Activated T-cell treated with anti-CD3 and anti-CD28 coated beads, Interleukin-2, amount 50 U/mL, for 24 hours (primary cell): Measurements from ENCODE around the gene NEK6.

Experiments used
- DNase-seq: peaks from one replicate; pipeline ENCODE4 v3.0.0-alpha.2; 2020
- H3K27ac Mint-ChIP-seq: 2 replicates; pipeline ENCODE4 v1.8.0; 2020; ENCODE audit warnings: mild to moderate bottlenecking, mixed read lengths
- H3K27me3 Mint-ChIP-seq: 2 replicates; pipeline ENCODE4 v1.8.0; 2020; ENCODE audit warnings: mixed read lengths
- H3K36me3 Mint-ChIP-seq: 2 replicates; pipeline ENCODE4 v1.8.0; 2020; ENCODE audit warnings: low read depth, mixed read lengths
- H3K4me1 Mint-ChIP-seq: 2 replicates; pipeline ENCODE4 v1.8.0; 2020; ENCODE audit warnings: low read depth, mixed read lengths
- H3K4me3 Mint-ChIP-seq: 2 replicates; pipeline ENCODE4 v1.8.0; 2020; ENCODE audit warnings: mild to moderate bottlenecking, moderate library complexity, mixed read lengths
- H3K9me3 Mint-ChIP-seq: 2 replicates; pipeline ENCODE4 v1.8.0; 2020; ENCODE audit warnings: mixed read lengths

NEK6 gene

GRCh38 chr9:124286292-124286931 is 28.7 kb downstream of the NEK6 start:
- Mint-ChIP-seq H3K9me3 (no peaks in the 10 kb centered on the region), H3K4me3 (peak overlapping the region; percentile 75), H3K27me3 (no peaks in the 10 kb centered on the region), H3K27ac (peak overlapping the region; percentile 99), H3K4me1 (peaks cover 61% of the 10 kb centered on the region), H3K36me3 (no peaks in the 10 kb centered on the region)
- DNase-seq: peak; percentile 80

DNA sequence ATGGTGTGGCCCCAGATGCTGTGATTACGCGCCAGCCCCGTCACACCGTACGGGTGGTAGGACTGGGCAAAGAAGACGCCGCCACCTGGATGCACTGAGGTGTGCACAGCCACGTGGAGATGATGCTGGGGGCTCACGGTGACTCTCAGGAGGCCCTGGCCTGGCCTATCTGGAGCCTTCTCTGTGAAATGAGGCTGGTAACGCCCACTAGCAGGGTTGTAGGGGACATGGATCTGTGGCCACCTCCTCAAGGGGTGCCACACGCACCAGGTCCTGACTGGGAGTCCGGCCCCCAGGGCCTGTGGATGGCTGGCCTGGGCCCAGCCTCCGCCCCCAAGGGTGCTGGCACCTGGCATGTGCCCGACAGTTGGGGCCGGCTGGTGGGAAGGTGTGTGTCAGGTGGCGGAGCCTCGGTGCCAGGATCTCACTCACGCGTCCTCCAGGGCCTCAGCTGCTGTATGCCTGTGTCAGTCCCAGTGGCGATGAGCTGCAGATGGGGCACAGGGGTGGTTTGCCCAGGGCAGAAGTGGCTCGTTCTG is 32.4 kb downstream of the NEK6 start:
- H3K4me3 Mint-ChIP-seq: no peak overlapping the region
- no peak for DNase-seq
- H3K4me1 Mint-ChIP-seq: peaks cover 74% of the 10 kb centered on the region
- H3K36me3 Mint-ChIP-seq: peaks cover 2% of the 10 kb centered on the region
- no peaks in the 10 kb centered on the region for H3K27me3 Mint-ChIP-seq
- H3K9me3 Mint-ChIP-seq: no peaks in the 10 kb centered on the region
- no peak overlapping the region for H3K27ac Mint-ChIP-seq

GRCh38 chr9:124290743-124291554 is 33.2 kb downstream of the NEK6 start:
- DNase-seq: no peak
- H3K9me3 Mint-ChIP-seq: no peaks in the 10 kb centered on the region
- H3K4me3 Mint-ChIP-seq: peak overlapping the region; percentile 71
- H3K27me3 Mint-ChIP-seq: no peaks in the 10 kb centered on the region
- peaks cover 72% of the 10 kb centered on the region for H3K4me1 Mint-ChIP-seq
- peaks cover 2% of the 10 kb centered on the region for H3K36me3 Mint-ChIP-seq
- H3K27ac Mint-ChIP-seq: peak overlapping the region; percentile 84

DNA sequence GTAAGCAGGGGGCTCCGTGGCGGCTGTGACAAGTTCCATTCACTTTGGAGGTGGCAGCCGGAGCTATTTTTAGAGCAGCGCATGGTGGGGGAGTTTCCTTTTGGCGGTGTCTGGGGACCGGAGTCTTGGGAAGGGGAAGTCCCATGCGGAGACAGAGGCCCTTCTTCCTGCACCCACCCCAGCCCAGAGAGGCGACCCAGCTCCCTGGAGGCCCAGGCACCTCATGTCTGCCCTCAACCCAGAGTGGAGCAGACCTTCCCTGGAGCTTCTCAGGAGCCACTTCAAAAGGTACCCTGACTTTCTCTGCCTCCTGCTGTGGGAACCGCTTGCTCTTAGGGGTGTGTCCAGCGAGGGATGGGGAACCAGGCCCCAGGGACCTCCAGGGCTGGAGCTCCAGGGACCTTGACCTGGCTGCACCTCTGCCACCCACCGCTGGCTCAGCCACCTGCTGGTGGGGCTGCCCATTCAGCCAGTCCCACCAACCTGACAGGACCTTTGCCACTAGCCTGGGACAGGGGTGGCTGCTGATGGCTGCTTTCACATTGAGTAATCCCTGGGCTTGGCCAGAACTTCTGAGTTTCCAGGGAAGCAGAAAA is 34.1 kb downstream of the NEK6 start:
- H3K9me3 Mint-ChIP-seq: no peaks in the 10 kb centered on the region
- DNase-seq: peak; percentile 65
- peaks cover 62% of the 10 kb centered on the region for H3K4me1 Mint-ChIP-seq
- H3K36me3 Mint-ChIP-seq: peaks cover 2% of the 10 kb centered on the region
- H3K4me3 Mint-ChIP-seq: peak overlapping the region; percentile 71
- H3K27me3 Mint-ChIP-seq: no peaks in the 10 kb centered on the region
- peak overlapping the region; percentile 84 for H3K27ac Mint-ChIP-seq

GRCh38 chr9:124292696-124293593 is 35.2 kb downstream of the NEK6 start:
- DNase-seq: no peak
- H3K27ac Mint-ChIP-seq: peak overlapping the region; percentile 84
- peaks cover 52% of the 10 kb centered on the region for H3K4me1 Mint-ChIP-seq
- H3K4me3 Mint-ChIP-seq: peak overlapping the region; percentile 71
- no peaks in the 10 kb centered on the region for H3K9me3 Mint-ChIP-seq
- H3K27me3 Mint-ChIP-seq: no peaks in the 10 kb centered on the region
- peaks cover 2% of the 10 kb centered on the region for H3K36me3 Mint-ChIP-seq

DNA sequence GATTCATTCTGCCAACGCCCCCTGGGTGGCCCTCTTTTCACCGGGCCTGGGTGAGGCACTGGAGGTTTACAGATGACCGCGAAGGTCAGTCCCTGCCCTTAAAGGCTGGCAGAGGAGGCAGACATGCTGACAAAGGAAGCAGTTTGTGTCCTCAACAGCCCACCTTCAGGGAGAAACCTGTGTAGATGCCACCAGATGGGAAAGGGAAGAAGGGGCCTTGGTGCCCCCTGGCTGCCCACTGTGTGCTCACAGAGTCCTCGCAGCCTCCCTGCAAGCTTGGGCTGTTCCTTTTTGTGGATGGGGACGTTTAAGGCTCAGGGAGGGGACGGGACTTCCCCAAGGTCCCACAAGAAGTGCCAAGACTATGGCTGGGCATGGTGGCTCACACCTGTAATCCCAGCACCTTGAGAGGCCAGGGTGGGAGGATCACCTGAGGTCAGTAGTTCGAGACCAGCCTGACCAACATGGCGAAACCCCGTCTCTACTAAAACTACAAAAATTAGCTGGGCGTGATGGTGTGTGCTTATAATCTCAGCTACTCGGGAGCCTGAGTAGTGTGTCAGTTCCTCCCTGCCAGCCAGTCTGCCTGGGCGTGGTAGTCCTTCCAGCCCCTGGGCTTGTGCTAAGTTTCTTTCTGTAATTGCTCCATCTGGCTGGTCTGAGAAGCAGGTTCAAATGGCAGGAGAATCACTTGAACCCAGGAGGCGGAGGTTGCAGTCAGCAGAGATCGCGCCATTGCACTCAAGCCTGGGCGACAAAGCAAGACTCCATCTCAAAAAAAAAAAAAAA is 36.2 kb downstream of the NEK6 start:
- Mint-ChIP-seq H3K27me3 (no peaks in the 10 kb centered on the region), H3K4me3 (peak overlapping the region; percentile 71), H3K4me1 (peaks cover 46% of the 10 kb centered on the region), H3K9me3 (no peaks in the 10 kb centered on the region), H3K27ac (peak overlapping the region; percentile 8), H3K36me3 (peaks cover 2% of the 10 kb centered on the region)
- no peak for DNase-seq

DNA sequence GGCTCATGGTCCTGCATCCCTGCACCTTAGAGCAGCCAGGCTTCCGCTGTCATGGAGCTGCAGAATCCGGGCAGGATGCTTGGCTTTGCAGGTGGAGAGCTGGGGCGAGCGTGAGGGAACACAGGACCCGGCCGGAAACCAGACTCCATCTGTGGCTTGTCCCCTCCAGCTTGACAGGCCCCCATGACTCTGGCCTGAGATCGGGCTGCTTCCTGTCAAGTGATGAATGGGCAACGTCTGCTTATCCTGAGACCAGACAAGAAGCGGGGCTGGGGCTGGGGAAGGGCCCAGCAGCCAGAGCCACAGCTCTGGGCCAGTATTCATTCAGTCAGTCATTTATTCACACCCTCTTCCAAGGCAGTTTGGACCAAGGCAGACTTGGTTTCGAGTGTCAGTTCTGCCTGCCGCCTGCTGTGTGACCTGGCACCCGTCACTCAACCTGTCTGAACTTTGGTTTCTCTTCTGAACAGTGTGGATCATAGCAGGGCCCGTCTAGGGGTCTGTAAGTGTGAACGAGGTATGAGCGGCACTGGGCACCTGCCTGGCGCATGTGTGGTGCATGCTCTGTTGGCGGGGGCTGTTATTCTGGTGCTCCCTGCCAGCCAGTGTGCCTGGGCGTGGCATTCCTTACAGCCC is 37.5 kb downstream of the NEK6 start:
- Mint-ChIP-seq H3K27me3 (no peaks in the 10 kb centered on the region), H3K27ac (no peak overlapping the region), H3K4me3 (no peak overlapping the region), H3K9me3 (no peaks in the 10 kb centered on the region), H3K36me3 (peaks cover 2% of the 10 kb centered on the region), H3K4me1 (peaks cover 44% of the 10 kb centered on the region)
- DNase-seq: no peak

DNA sequence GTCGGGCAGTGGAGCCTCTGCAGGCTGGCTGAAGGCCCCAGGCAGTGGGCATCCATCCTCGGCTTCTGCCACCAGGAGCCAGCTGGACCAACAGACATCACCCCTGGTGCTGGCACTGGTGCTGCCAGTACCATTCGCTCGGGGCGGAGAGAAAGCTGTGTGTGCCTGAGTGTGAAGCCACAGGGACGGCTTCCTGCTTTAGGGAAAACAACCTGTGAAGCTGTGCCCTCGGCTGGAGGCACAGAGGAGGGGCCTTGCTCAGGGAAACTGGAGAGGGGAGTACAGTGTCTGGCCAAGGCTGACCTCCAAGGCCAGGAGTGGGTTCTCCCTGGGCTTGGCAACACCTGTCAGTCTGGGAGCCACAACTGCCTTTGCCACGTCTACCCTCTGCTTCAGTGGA is 38.3 kb downstream of the NEK6 start:
- H3K27ac Mint-ChIP-seq: no peak overlapping the region
- H3K36me3 Mint-ChIP-seq: peaks cover 2% of the 10 kb centered on the region
- peaks cover 39% of the 10 kb centered on the region for H3K4me1 Mint-ChIP-seq
- no peaks in the 10 kb centered on the region for H3K9me3 Mint-ChIP-seq
- H3K27me3 Mint-ChIP-seq: no peaks in the 10 kb centered on the region
- H3K4me3 Mint-ChIP-seq: no peak overlapping the region
- DNase-seq: no peak

- Mint-ChIP-seq H3K4me3 (no peak overlapping the region), H3K9me3 (no peaks in the 10 kb centered on the region), H3K27me3 (no peaks in the 10 kb centered on the region), H3K36me3 (peaks cover 2% of the 10 kb centered on the region), H3K4me1 (peaks cover 30% of the 10 kb centered on the region), H3K27ac (no peak overlapping the region)
- DNase-seq: no peak
These were observed 39.2 kb downstream of the NEK6 start for GRCh38 chr9:124296796-124297550.

DNA sequence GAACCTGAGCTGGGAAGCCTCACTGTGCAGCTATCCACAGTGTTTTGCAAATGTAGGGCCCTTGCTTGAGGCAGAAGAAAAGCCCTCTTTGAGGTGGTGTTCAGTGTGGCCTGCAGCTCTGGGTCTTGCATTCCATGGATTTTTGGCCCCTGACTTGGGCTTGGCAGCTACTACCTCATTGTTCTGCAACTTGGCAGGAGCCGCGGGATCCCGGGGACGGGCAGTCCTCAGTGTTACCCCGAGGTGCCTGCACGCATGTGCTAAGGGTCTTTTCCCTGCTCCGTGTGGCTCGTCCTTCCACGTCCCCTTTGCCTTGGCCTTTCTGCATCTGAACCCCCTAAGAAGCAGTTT is 39.8 kb downstream of the NEK6 start:
- no peak overlapping the region for H3K27ac Mint-ChIP-seq
- DNase-seq: no peak
- H3K27me3 Mint-ChIP-seq: no peaks in the 10 kb centered on the region
- no peak overlapping the region for H3K4me3 Mint-ChIP-seq
- peaks cover 3% of the 10 kb centered on the region for H3K36me3 Mint-ChIP-seq
- H3K9me3 Mint-ChIP-seq: no peaks in the 10 kb centered on the region
- peaks cover 24% of the 10 kb centered on the region for H3K4me1 Mint-ChIP-seq

DNA sequence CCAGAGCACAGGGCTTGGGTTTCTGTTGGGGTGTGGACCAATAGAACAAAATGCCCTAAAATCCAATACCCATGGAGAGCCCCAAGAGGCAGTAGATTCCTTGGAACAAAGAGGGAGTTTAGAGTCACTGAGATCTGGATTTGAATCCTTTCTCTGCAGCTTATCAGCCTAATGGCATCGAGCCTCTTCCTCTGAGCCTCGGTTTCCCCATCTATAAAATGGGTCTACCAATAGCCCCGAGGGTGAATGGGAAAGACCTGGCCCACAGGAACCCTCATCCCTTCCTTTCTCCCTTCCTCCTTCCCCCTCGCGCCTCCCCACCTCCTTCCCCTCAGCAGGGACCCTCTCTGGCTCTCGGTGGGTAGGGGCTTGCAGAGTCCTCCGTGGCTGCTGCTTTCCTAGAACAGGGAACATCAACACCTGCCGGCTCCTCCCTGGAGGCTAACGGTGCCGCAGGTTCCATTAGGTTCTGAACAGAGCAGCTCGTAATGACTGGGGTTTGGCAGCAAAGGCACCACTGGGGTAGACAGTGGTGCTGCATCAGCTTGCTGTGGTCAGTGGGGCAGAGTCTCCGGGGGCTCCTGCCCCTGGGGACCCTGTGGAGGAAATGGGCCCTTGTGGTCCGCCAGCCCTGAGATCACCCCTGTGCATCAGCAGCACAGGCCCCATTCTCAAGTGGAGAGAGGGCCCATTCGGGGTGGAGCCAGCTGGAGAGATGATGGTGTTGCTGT is 40.3 kb downstream of the NEK6 start:
- no peak for DNase-seq
- Mint-ChIP-seq H3K9me3 (no peaks in the 10 kb centered on the region), H3K36me3 (peaks cover 4% of the 10 kb centered on the region), H3K27ac (no peak overlapping the region), H3K4me1 (peaks cover 19% of the 10 kb centered on the region), H3K27me3 (no peaks in the 10 kb centered on the region), H3K4me3 (no peak overlapping the region)

GRCh38 chr9:124298646-124299235 is 41.0 kb downstream of the NEK6 start:
- Mint-ChIP-seq H3K27me3 (no peaks in the 10 kb centered on the region), H3K36me3 (peaks cover 8% of the 10 kb centered on the region), H3K9me3 (no peaks in the 10 kb centered on the region), H3K27ac (no peak overlapping the region), H3K4me3 (no peak overlapping the region), H3K4me1 (peaks cover 17% of the 10 kb centered on the region)
- no peak for DNase-seq
